ENCODE results near the gene CWF19L1.

Gene CWF19L1

DNA sequence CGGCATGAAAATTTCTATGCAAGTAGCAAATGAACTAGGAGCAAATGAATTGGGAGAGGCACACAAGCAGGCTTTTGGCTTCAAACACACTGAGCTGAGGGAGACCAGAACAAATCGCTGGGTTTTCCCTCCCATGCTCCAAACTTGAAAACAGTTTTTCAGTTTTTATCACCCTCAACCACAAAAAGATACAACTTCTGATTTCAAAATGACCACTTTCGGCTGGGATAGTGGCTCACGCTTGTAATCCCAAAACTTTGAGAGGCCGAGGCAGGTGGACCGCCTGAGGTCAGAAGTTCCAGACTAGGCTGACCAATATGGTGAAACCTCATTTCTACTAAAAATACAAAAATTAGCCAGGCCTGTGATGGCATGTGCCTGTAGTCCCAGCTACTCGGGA lies 29.0 kb downstream of the CWF19L1 start:
- TF ChIP-seq Cebpa-rat (IDR thresholded peaks at IDR 0.05) = no peak

DNA sequence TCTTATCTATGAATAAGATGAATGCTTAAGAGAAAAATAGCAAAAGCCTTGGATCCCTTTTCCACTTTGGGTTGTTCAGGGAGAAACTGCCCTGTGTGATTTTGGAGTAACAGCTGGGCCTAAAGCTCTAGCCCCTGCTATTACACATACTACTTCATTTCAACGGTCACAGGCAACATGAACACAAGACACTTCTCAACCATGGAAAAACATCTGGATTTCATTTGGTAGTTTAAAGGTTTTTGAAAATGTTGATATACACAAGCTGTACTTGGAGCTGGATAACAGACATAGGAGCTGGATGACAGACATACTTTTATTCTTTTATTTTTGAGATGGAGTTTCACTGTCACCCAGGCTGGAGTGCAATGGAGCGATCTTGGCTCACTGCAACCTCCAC lies 35.3 kb downstream of the CWF19L1 start:
- peaks cover 0 to 6% (median 0%) of the 10 kb centered on the region in 11 experiments; a peak in 1 of 22 replicates for H3K9me3 ChIP-seq (replicated peaks in 1 of 11)
- no peak overlapping the region for H3K4me2 ChIP-seq
- TF ChIP-seq Cebpa-rat (IDR thresholded peaks at IDR 0.05) = no peak
- H3K4me1 ChIP-seq = peaks cover 9 to 16% (median 12%) of the 10 kb centered on the region in 10 experiments
- no peak overlapping the region; a peak in 1 of 22 replicates for H3K9ac ChIP-seq
- no peak overlapping the region for H3K4me3 ChIP-seq
- no peaks in the 10 kb centered on the region for H3K27me3 ChIP-seq
- peaks cover 58 to 74% (median 68%) of the 10 kb centered on the region in 11 experiments for H3K36me3 ChIP-seq
- H4K20me1 ChIP-seq = peaks cover 0 to 18% (median 11%) of the 10 kb centered on the region in 11 experiments; a peak in 9 of 22 replicates
- H3K27ac ChIP-seq = no peak overlapping the region

More for the DNA sequence above, 29.0 kb downstream of the CWF19L1 start:
- no peak overlapping the region for H3K4me3 ChIP-seq
- peaks cover 95 to 100% (median 98%) of the 10 kb centered on the region in 11 experiments for H3K36me3 ChIP-seq
- no peak overlapping the region for H3K9ac ChIP-seq
- no peaks in the 10 kb centered on the region for H3K4me1 ChIP-seq
- no peak overlapping the region for H3K27ac ChIP-seq
- H4K20me1 ChIP-seq = 0 out of 22 replicates have a peak, but pooled peaks cover 0 to 6% (median 0%) of the 10 kb centered on the region in 11 experiments
- no peaks in the 10 kb centered on the region for H3K27me3 ChIP-seq
- H3K4me2 ChIP-seq = no peak overlapping the region
- no peaks in the 10 kb centered on the region for H3K9me3 ChIP-seq (replicated peaks in 1 of 11)

DNA sequence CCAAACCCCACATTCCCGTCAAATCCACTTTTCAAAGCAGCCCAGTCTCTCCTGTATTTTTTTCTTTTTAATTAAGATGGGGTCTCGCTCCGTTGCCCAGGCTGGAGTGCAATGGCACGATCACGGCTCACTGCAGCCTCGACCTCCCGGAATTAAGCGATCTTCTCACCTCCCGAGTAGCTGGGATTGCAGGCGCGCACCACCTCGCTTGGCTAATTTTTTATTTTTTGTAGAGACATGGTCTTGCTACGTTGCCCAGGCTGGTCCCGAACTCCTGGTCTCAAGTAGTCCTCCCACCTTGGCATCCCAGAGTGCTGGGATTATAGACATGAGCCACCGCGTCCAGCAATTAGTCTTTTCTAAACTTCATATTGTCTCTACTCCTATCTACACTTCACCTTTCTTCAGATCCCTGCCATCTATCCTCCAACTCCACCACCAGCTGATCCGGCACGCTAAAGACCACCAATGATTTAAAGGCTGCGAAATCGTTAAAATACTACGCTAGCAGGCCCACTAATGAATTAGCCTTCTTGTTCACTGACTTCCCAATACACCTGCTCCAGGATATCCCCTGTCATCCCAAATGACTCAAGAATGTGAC lies 37.5 kb downstream of the CWF19L1 start:
- H4K20me1 ChIP-seq = peaks cover 0 to 33% (median 15%) of the 10 kb centered on the region in 11 experiments; a peak in 10 of 22 replicates
- peak overlapping the region; percentile 56 to 88 (median 80); a peak in 21 of 22 replicates for H3K27ac ChIP-seq
- peak overlapping the region; percentile 72 to 97 (median 89) for H3K4me2 ChIP-seq
- H3K4me1 ChIP-seq = peaks cover 9 to 16% (median 12%) of the 10 kb centered on the region in 10 experiments
- peaks cover 46 to 63% (median 60%) of the 10 kb centered on the region in 11 experiments for H3K36me3 ChIP-seq
- peak overlapping the region; percentile 83 to 92 (median 88) for H3K9ac ChIP-seq
- H3K4me3 ChIP-seq = peak overlapping the region; percentile 75 to 97 (median 94)
- H3K9me3 ChIP-seq (replicated peaks in 1 of 11) = peaks cover 0 to 6% (median 0%) of the 10 kb centered on the region in 11 experiments; a peak in 1 of 22 replicates
- no peaks in the 10 kb centered on the region for H3K27me3 ChIP-seq
- no peak for TF ChIP-seq Cebpa-rat (IDR thresholded peaks at IDR 0.05)

DNA sequence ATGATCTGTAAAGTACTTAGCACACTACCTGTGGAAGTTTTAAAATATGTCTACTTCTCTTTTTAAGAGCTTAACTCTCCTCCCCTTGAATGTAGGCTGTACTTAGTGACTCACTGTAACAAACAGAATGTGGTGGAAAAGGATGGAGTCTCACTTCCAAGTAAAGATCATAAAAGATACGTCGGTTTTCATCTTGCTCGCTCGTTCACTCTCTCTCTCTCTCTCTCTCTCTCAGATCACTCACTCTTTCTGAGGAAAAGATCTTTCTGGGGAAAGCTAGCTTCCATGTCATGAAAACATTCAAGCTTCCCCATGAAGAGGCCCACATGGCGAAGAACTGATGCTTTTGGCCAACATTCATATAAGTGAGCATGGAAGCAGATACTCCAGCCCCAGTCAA lies 43.6 kb downstream of the CWF19L1 start:
- no peak overlapping the region for H3K4me2 ChIP-seq
- H3K4me1 ChIP-seq = peaks cover 7 to 15% (median 11%) of the 10 kb centered on the region in 10 experiments
- no peaks in the 10 kb centered on the region for H3K27me3 ChIP-seq
- peaks cover 0 to 33% (median 15%) of the 10 kb centered on the region in 11 experiments; a peak in 10 of 22 replicates for H4K20me1 ChIP-seq
- no peak overlapping the region for H3K9ac ChIP-seq
- no peak for TF ChIP-seq Cebpa-rat (IDR thresholded peaks at IDR 0.05)
- no peaks in the 10 kb centered on the region for H3K9me3 ChIP-seq (replicated peaks in 1 of 11)
- H3K27ac ChIP-seq = no peak overlapping the region
- H3K4me3 ChIP-seq = no peak overlapping the region
- H3K36me3 ChIP-seq = peaks cover 67 to 76% (median 70%) of the 10 kb centered on the region in 11 experiments

DNA sequence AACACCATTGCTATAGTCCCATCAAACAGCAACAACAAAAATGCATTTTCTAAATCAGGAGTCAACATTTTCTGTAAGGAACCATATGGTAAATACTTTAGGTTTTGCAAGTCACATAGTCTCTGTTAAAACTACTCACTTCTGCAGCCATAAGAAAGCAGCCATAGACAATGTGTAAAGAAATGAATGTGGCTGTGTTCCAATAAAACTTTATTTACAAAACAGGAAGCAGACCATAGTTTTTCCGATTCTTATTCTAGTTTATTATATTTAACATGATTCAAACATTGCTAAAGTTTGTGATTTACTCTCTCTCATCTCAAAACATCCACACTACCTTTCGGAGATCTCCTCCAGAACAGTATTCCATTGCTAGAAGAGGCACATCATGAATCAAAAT lies 44.9 kb downstream of the CWF19L1 start:
- Histone ChIP-seq H3K9ac (no peak overlapping the region), H4K20me1 (peaks cover 0 to 20% (median 6%) of the 10 kb centered on the region in 11 experiments; a peak in 9 of 22 replicates), H3K9me3 (replicated peaks in 1 of 11) (no peaks in the 10 kb centered on the region), H3K36me3 (peaks cover 81 to 89% (median 84%) of the 10 kb centered on the region in 11 experiments), H3K4me1 (peaks cover 0 to 3% (median 0%) of the 10 kb centered on the region in 10 experiments; a peak in 3 of 20 replicates), H3K27ac (no peak overlapping the region), H3K27me3 (no peaks in the 10 kb centered on the region), H3K4me3 (no peak overlapping the region), H3K4me2 (no peak overlapping the region)
- TF ChIP-seq Cebpa-rat (IDR thresholded peaks at IDR 0.05) = no peak

DNA sequence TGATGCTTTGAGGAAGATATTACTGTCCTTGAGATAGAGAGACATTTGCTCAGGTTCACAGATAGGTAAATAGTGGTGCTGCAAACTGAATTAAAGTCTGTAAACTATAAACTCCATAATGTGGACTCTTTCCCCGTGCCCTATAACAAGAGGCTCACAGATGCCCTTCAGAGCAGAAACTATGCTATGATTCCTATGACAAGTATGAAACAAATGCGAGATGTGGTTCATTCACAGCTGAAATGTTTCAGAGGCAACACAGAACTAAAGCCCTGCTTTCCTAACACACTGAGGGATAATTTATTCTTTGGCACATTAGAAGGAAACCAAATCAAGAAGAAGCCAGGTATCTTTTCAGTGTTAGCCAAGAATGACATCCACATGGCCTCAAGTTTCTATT lies 51.4 kb downstream of the CWF19L1 start:
- H3K9ac ChIP-seq = no peak overlapping the region
- no peak for TF ChIP-seq Cebpa-rat (IDR thresholded peaks at IDR 0.05)
- H3K4me2 ChIP-seq = no peak overlapping the region
- no peaks in the 10 kb centered on the region for H3K27me3 ChIP-seq
- H4K20me1 ChIP-seq = no peaks in the 10 kb centered on the region
- peaks cover 0 to 11% (median 0%) of the 10 kb centered on the region in 10 experiments; a peak in 3 of 20 replicates for H3K4me1 ChIP-seq
- H3K36me3 ChIP-seq = peaks cover 93 to 100% (median 97%) of the 10 kb centered on the region in 11 experiments
- no peak overlapping the region for H3K4me3 ChIP-seq
- H3K27ac ChIP-seq = no peak overlapping the region
- H3K9me3 ChIP-seq (replicated peaks in 1 of 11) = no peaks in the 10 kb centered on the region

DNA sequence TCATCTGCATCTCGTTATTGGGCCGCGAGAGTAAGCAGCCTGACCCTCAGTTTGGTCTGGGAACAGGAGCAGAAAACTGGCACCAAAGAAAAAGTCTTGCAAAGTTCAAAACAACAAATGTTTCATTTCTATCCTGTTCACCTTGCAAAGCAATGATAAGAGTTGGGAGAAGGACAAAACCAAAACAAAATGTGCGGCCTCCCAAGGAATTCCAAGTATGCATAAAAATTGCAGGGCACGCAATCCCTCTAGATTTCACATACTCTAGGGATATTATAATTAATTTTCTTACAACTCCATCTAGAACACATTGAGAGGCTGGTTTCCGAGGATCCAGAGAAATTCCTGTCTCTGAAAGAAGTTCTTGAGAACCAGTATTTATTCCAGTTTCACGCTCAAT lies 58.1 kb downstream of the CWF19L1 start:
- Histone ChIP-seq H3K36me3 (peaks cover 72 to 100% (median 87%) of the 10 kb centered on the region in 11 experiments), H3K27me3 (no peaks in the 10 kb centered on the region), H3K9ac (no peak overlapping the region), H3K4me3 (no peak overlapping the region), H3K4me2 (no peak overlapping the region), H3K27ac (no peak overlapping the region), H3K4me1 (peaks cover 0 to 11% (median 0%) of the 10 kb centered on the region in 10 experiments; a peak in 3 of 20 replicates), H3K9me3 (replicated peaks in 1 of 11) (no peaks in the 10 kb centered on the region), H4K20me1 (no peaks in the 10 kb centered on the region; a peak in 1 of 22 replicates)
- no peak for TF ChIP-seq Cebpa-rat (IDR thresholded peaks at IDR 0.05)

DNA sequence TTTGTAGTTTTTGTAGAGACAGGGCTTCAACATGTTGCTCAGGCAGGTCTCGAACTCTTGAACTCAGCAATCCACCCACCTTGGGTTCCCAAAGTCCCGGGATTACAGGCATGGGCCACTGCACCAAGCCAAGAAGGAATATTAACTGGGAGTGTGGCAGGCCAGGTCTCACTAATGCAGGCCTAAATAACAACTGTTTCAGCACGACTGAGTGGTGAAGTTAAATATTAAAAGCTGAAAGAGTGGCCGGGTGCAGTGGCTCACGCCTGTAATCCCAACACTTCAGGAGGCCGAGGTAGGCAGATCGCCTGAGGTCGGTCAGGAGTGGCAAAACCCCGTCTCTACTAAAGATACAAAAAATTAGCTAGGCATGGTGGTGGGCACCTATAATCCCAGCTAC lies 59.2 kb downstream of the CWF19L1 start:
- H3K9ac ChIP-seq = no peak overlapping the region
- H3K4me3 ChIP-seq = no peak overlapping the region
- H4K20me1 ChIP-seq = no peaks in the 10 kb centered on the region; a peak in 1 of 22 replicates
- H3K4me2 ChIP-seq = no peak overlapping the region
- H3K27ac ChIP-seq = no peak overlapping the region
- H3K4me1 ChIP-seq = peaks cover 0 to 11% (median 0%) of the 10 kb centered on the region in 10 experiments; a peak in 3 of 20 replicates
- no peaks in the 10 kb centered on the region for H3K9me3 ChIP-seq (replicated peaks in 1 of 11)
- no peaks in the 10 kb centered on the region for H3K27me3 ChIP-seq
- TF ChIP-seq Cebpa-rat (IDR thresholded peaks at IDR 0.05) = no peak
- H3K36me3 ChIP-seq = peaks cover 72 to 100% (median 87%) of the 10 kb centered on the region in 11 experiments

DNA sequence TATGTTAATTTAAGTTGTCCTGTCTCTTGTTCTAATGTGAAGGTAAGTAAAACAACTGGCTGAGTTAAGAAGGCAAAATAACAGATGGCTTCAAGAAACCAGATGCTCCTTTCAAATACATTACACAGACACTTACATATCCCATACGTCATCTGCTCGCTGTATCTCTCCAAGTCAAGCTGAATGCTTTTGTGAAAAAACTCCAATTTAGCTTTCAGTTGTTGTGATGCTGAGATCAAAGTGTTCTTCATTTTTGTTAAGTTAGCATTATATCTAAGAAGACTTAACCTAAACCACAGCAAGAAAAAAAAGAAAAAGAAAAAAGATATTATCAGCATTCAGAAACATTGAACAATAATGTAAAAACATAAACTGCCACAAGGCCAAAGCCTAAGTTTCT lies 63.1 kb downstream of the CWF19L1 start:
- H3K36me3 ChIP-seq = peaks cover 79 to 99% (median 94%) of the 10 kb centered on the region in 11 experiments
- no peaks in the 10 kb centered on the region for H4K20me1 ChIP-seq
- H3K4me2 ChIP-seq = no peak overlapping the region
- H3K27me3 ChIP-seq = no peaks in the 10 kb centered on the region
- no peaks in the 10 kb centered on the region for H3K9me3 ChIP-seq (replicated peaks in 1 of 11)
- TF ChIP-seq Cebpa-rat (IDR thresholded peaks at IDR 0.05) = no peak
- no peaks in the 10 kb centered on the region for H3K4me1 ChIP-seq
- H3K9ac ChIP-seq = no peak overlapping the region
- no peak overlapping the region for H3K4me3 ChIP-seq
- H3K27ac ChIP-seq = no peak overlapping the region
